ENCODE data around the gene TMEM186. TPM values are rescaled to one million over a fixed set of nuclear protein-coding genes. Genes with fewer than 3 reads are reported as not detected.

Gene TMEM186
- total RNA-seq, 1 experiment from 2014 or later, result 5.1 TPM

Other genes starting within 250 kb of the TMEM186 start
- not detected in 2 replicates for gene TMEM114, start 207.1 kb downstream of the TMEM186 start, total RNA-seq (2014; rRNA removed; shearing (Covaris generic))
- gene METTL22, start 175.9 kb downstream of the TMEM186 start, total RNA-seq (2014; rRNA removed; shearing (Covaris generic)), result 11.3 and 15.2 TPM in 2 replicates
- 79.1 and 80.0 TPM in 2 replicates for gene ABAT, start 123.0 kb downstream of the TMEM186 start, total RNA-seq (2014; rRNA removed; shearing (Covaris generic))
- 31.1 and 40.3 TPM in 2 replicates for gene PMM2, start 200 bp upstream of the TMEM186 start, total RNA-seq (2014; rRNA removed; shearing (Covaris generic))
- 196 and 233 TPM in 2 replicates for gene CARHSP1, start 71.4 kb upstream of the TMEM186 start, total RNA-seq (2014; rRNA removed; shearing (Covaris generic))
- gene LITAFD, start 84.7 kb upstream of the TMEM186 start, total RNA-seq (2014; rRNA removed; shearing (Covaris generic)), result not detected in 2 replicates
- 83.7 and 91.7 TPM in 2 replicates for gene USP7, start 166.3 kb upstream of the TMEM186 start, total RNA-seq (2014; rRNA removed; shearing (Covaris generic))

Measured in SJCRH30 (cell line).